Body of pancreas (tissue), 4 donors: ENCODE data around the gene ASB18.

Source experiments
- POLR2A ChIP-seq, 3 donors: fragments of 450-650 bp; IDR thresholded peaks; one replicate each; pipeline ENCODE4 v1.6.1; 2016; ENCODE audit warnings: antibody characterized with exemption in 3 of 3, mild to moderate bottlenecking in 2 of 3
- TF ChIP-seq, protein P1 (sequence below), 7 experiments: fragments of 450-650 bp in 4 of 7; fragments of 200-600 bp in 3 of 7; sonication (generic) in 3 of 7; IDR thresholded peaks; one replicate each; pipeline ENCODE4 v1.5.1; 2016 to 2019; ENCODE audit warnings: antibody characterized with exemption in 7 of 7

DNA sequence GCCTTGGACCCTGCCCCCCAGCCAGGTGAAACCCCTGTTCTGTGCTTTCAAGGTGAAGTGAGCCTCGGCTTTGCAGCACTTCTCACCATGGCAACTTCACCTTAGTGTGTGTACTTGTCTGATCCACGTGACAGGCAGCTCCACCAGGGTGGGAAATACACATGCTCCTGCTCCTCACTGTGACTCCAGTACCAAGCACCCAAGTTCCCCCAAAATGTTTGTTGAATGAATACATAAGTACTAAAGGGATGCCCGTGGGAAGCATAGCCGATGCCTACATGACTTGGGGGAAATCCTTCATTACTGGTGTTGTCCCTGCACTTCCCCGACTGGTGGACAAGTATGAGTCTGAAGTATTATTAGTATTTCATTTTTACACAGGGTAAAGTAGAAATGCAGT lies 54.2 kb downstream of the ASB18 start:
- TF ChIP-seq, protein P1, sequence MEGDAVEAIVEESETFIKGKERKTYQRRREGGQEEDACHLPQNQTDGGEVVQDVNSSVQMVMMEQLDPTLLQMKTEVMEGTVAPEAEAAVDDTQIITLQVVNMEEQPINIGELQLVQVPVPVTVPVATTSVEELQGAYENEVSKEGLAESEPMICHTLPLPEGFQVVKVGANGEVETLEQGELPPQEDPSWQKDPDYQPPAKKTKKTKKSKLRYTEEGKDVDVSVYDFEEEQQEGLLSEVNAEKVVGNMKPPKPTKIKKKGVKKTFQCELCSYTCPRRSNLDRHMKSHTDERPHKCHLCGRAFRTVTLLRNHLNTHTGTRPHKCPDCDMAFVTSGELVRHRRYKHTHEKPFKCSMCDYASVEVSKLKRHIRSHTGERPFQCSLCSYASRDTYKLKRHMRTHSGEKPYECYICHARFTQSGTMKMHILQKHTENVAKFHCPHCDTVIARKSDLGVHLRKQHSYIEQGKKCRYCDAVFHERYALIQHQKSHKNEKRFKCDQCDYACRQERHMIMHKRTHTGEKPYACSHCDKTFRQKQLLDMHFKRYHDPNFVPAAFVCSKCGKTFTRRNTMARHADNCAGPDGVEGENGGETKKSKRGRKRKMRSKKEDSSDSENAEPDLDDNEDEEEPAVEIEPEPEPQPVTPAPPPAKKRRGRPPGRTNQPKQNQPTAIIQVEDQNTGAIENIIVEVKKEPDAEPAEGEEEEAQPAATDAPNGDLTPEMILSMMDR (IDR thresholded peaks at IDR 0.05): no peak
- TF ChIP-seq POLR2A (IDR thresholded peaks at IDR 0.05): no peak
